ENCODE results near the gene CEP104. TPM values are rescaled to one million over a fixed set of nuclear protein-coding genes. Genes with fewer than 3 reads are reported as not detected.

Gene CEP104
- total and polyA plus RNA-seq, 2 experiments from 2014 or later, result 12.7 to 22.6 TPM

- TF ChIP-seq EZH2phosphoT487 (IDR thresholded peaks at IDR 0.05; ENCODE audit: low read depth, severe bottlenecking, unreplicated experiment) (no peak), EZH2 (IDR thresholded peaks at IDR 0.05; ENCODE audit: borderline replicate concordance) (no peak)
- TF ChIP-seq, protein P1, sequence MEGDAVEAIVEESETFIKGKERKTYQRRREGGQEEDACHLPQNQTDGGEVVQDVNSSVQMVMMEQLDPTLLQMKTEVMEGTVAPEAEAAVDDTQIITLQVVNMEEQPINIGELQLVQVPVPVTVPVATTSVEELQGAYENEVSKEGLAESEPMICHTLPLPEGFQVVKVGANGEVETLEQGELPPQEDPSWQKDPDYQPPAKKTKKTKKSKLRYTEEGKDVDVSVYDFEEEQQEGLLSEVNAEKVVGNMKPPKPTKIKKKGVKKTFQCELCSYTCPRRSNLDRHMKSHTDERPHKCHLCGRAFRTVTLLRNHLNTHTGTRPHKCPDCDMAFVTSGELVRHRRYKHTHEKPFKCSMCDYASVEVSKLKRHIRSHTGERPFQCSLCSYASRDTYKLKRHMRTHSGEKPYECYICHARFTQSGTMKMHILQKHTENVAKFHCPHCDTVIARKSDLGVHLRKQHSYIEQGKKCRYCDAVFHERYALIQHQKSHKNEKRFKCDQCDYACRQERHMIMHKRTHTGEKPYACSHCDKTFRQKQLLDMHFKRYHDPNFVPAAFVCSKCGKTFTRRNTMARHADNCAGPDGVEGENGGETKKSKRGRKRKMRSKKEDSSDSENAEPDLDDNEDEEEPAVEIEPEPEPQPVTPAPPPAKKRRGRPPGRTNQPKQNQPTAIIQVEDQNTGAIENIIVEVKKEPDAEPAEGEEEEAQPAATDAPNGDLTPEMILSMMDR (IDR thresholded peaks at IDR 0.05; ENCODE audit: poor library complexity), result no peak
- H3K36me3 ChIP-seq (replicated peaks; ENCODE audit: insufficient read depth, low read depth), result peaks cover 2% of the 10 kb centered on the region
- no peak overlapping the region for H3K4me2 ChIP-seq
- WGBS (ENCODE audit: low lambda C conversion rate, missing lambda C conversion rate), result 89% methylated on average over 12 of the region's 12 CpGs
- H3K4me1 ChIP-seq (ENCODE audit: insufficient read depth), result peaks cover 13% of the 10 kb centered on the region
- H3K9me3 ChIP-seq (ENCODE audit: low read depth), result no peaks in the 10 kb centered on the region
- H3K27ac ChIP-seq, result no peak overlapping the region
- H3K4me3 ChIP-seq, result no peak overlapping the region
- H4K20me1 ChIP-seq (ENCODE audit: insufficient read depth, poor library complexity, severe bottlenecking), result peaks cover 74% of the 10 kb centered on the region
- DNase-seq (ENCODE audit: low spot score), result no peak
- H3K27me3 ChIP-seq, result no peaks in the 10 kb centered on the region
- H3K79me2 ChIP-seq, result peaks cover 66% of the 10 kb centered on the region
- no peak overlapping the region for H2AFZ ChIP-seq
- no peaks in the 10 kb centered on the region for H3K9me2 ChIP-seq (replicated peaks; ENCODE audit: insufficient read depth)
Observed at GRCh38 chr1:3790500-3790923, 66.5 kb downstream of the CEP104 start.

GRCh38 chr1:3789421-3790300 is 67.3 kb downstream of the CEP104 start:
- H3K9me3 ChIP-seq (ENCODE audit: low read depth), result no peaks in the 10 kb centered on the region
- DNase-seq (ENCODE audit: low spot score), result no peak
- no peak for TF ChIP-seq EZH2phosphoT487 (IDR thresholded peaks at IDR 0.05; ENCODE audit: low read depth, severe bottlenecking, unreplicated experiment)
- TF ChIP-seq EZH2 (IDR thresholded peaks at IDR 0.05; ENCODE audit: borderline replicate concordance), result no peak
- TF ChIP-seq, protein P1 (IDR thresholded peaks at IDR 0.05; ENCODE audit: poor library complexity), result no peak
- no peak overlapping the region for H3K27ac ChIP-seq
- peaks cover 66% of the 10 kb centered on the region for H4K20me1 ChIP-seq (ENCODE audit: insufficient read depth, poor library complexity, severe bottlenecking)
- 95% methylated on average over 33 of the region's 34 CpGs for WGBS (ENCODE audit: low lambda C conversion rate, missing lambda C conversion rate)
- no peaks in the 10 kb centered on the region for H3K9me2 ChIP-seq (replicated peaks; ENCODE audit: insufficient read depth)
- H3K4me3 ChIP-seq, result no peak overlapping the region
- H3K36me3 ChIP-seq (replicated peaks; ENCODE audit: insufficient read depth, low read depth), result peaks cover 5% of the 10 kb centered on the region
- H2AFZ ChIP-seq, result no peak overlapping the region
- peaks cover 8% of the 10 kb centered on the region for H3K4me1 ChIP-seq (ENCODE audit: insufficient read depth)
- no peaks in the 10 kb centered on the region for H3K27me3 ChIP-seq
- H3K4me2 ChIP-seq, result no peak overlapping the region
- H3K79me2 ChIP-seq, result peaks cover 58% of the 10 kb centered on the region

- H3K4me1 ChIP-seq (ENCODE audit: insufficient read depth), result peaks cover 3% of the 10 kb centered on the region
- DNase-seq (ENCODE audit: low spot score), result no peak
- H3K4me2 ChIP-seq, result no peak overlapping the region
- no peaks in the 10 kb centered on the region for H3K9me3 ChIP-seq (ENCODE audit: low read depth)
- H3K36me3 ChIP-seq (replicated peaks; ENCODE audit: insufficient read depth, low read depth), result peaks cover 5% of the 10 kb centered on the region
- WGBS (ENCODE audit: low lambda C conversion rate, missing lambda C conversion rate), result 96% methylated on average over 16 of the region's 16 CpGs
- H3K27ac ChIP-seq, result no peak overlapping the region
- H3K4me3 ChIP-seq, result no peak overlapping the region
- no peak for TF ChIP-seq EZH2phosphoT487 (IDR thresholded peaks at IDR 0.05; ENCODE audit: low read depth, severe bottlenecking, unreplicated experiment)
- no peaks in the 10 kb centered on the region for H3K9me2 ChIP-seq (replicated peaks; ENCODE audit: insufficient read depth)
- H3K27me3 ChIP-seq, result no peaks in the 10 kb centered on the region
- H3K79me2 ChIP-seq, result peaks cover 50% of the 10 kb centered on the region
- H2AFZ ChIP-seq, result no peak overlapping the region
- peaks cover 59% of the 10 kb centered on the region for H4K20me1 ChIP-seq (ENCODE audit: insufficient read depth, poor library complexity, severe bottlenecking)
Observed at GRCh38 chr1:3788756-3789420, 68.1 kb downstream of the CEP104 start.
